ENCODE data around the gene GPR148. TPM values are rescaled to one million over a fixed set of nuclear protein-coding genes. Genes with fewer than 3 reads are reported as not detected.

The GPR148 gene
- total and polyA plus RNA-seq, 2 of the 8 experiments (the other 6 are each of a cell fraction or from before 2014, with no cell fraction given): 0.05 TPM; not detected in 1

DNA sequence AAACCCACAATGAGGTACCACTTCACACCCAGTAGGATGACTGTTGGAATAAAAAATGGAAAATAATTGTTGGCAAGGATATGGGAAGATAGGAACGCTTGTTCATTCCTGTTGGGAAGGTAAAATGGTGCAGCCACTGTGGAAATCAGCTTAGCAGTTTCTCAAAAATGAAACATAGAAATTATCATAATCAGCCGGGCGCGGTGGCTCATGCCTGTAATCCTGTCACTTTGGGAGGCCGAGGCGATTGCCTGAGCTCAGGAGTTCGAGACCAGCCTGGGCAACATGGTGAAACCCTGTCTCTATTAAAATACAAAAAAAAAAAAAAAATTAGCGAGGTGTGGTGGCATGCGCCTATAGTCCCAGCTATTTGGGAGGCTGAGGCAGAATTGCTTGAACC lies 49.9 kb downstream of the GPR148 start:
- H3K18ac ChIP-seq (ENCODE audit: extremely low read depth, low read length): no peak overlapping the region
- no peak overlapping the region for H3K27ac ChIP-seq (ENCODE audit: low read depth, low read length)
- H3K79me1 ChIP-seq (ENCODE audit: low read depth, low read length): no peaks in the 10 kb centered on the region
- no peak overlapping the region for H3K4ac ChIP-seq (replicated peaks; ENCODE audit: insufficient read length, low read depth, low read length)
- H2BK120ac ChIP-seq (replicated peaks; ENCODE audit: low read depth, low read length): no peak overlapping the region
- no peak overlapping the region for H2BK5ac ChIP-seq (ENCODE audit: low read depth, low read length)
- H2BK20ac ChIP-seq (ENCODE audit: low read length): no peak overlapping the region
- H2AK5ac ChIP-seq (ENCODE audit: low read depth, low read length): no peak overlapping the region
- DNase-seq (ENCODE audit: low read depth in 1 of 2, low spot score in 2 of 2): no peak
- no peak overlapping the region for H3K56ac ChIP-seq (replicated peaks; ENCODE audit: insufficient read length, low read depth, low read length)
- H3K36me3 ChIP-seq (ENCODE audit: control insufficient read depth in 2 of 4, insufficient read depth in 4 of 4, low read length in 3 of 4): no peaks in the 10 kb centered on the region
- no peak overlapping the region for H3K9ac ChIP-seq (replicated peaks in 1 of 4; ENCODE audit: extremely low read depth in 1 of 4, low read depth in 3 of 4, low read length in 3 of 4)
- no peaks in the 10 kb centered on the region for H3K4me1 ChIP-seq (replicated peaks in 1 of 4; ENCODE audit: control insufficient read depth in 3 of 4, insufficient read depth in 4 of 4, low read length in 3 of 4)
- no peaks in the 10 kb centered on the region for H4K20me1 ChIP-seq (replicated peaks in 1 of 2; ENCODE audit: control insufficient read depth in 1 of 2, insufficient read depth in 2 of 2, low read length in 2 of 2)
- H3K4me3 ChIP-seq (ENCODE audit: extremely low read depth in 1 of 4, insufficient read depth in 2 of 4, low read depth in 3 of 4, low read length in 4 of 4): no peak overlapping the region
- no peaks in the 10 kb centered on the region for H3K23me2 ChIP-seq (ENCODE audit: low read depth, low read length)
- FAIRE-seq: no peak
- H2BK12ac ChIP-seq (ENCODE audit: low read depth, low read length): no peak overlapping the region
- H3K4me2 ChIP-seq (ENCODE audit: insufficient read depth in 1 of 2, low read depth in 2 of 2, low read length in 2 of 2): no peak overlapping the region
- no peaks in the 10 kb centered on the region for H3K9me3 ChIP-seq (ENCODE audit: insufficient read depth in 2 of 2, low read depth in 1 of 2, low read length in 1 of 2)
- no peaks in the 10 kb centered on the region for H3K79me2 ChIP-seq (ENCODE audit: control insufficient read depth in 1 of 2, insufficient read depth in 2 of 2, low read length in 2 of 2)
- H4K91ac ChIP-seq (replicated peaks; ENCODE audit: insufficient read length, low read length): no peak overlapping the region
- H3K14ac ChIP-seq (ENCODE audit: insufficient read length): no peak overlapping the region
- H2AFZ ChIP-seq (ENCODE audit: low read length): no peak overlapping the region
- ChIA-PET CTCF (ENCODE audit: partially characterized antibody) (interaction anchor here (0.6 to 0.8 kb wide), 3 partner anchors 9 to 139 kb away, joined by 3 to 5 read pairs (median 3); no protein-coding TSS in a partner anchor), POLR2A (ENCODE audit: partially characterized antibody) (no interaction called here)
- H4K8ac ChIP-seq (ENCODE audit: extremely low read depth, insufficient read depth, low read length): no peak overlapping the region
- no peaks in the 10 kb centered on the region for H3K27me3 ChIP-seq (replicated peaks in 1 of 4; ENCODE audit: control insufficient read depth in 3 of 4, extremely low read depth in 1 of 4, insufficient read depth in 3 of 4, low read length in 3 of 4)
- no peak overlapping the region for H3K23ac ChIP-seq (ENCODE audit: insufficient read length)
- 97% methylated on average over 5 of the region's 9 CpGs; no CpG with 5 or more reads in 1 of the 2 experiments for WGBS, 2 experiments (ENCODE audit: extremely low coverage in 1 of 2, insufficient coverage in 1 of 2, insufficient read length in 1 of 2, insufficient replicate concordance in 2 of 2, low coverage in 1 of 2, low lambda C conversion rate in 2 of 2, missing lambda C conversion rate in 1 of 2)
- no peak overlapping the region for H4K5ac ChIP-seq (ENCODE audit: insufficient read length, low read depth, low read length)
- H2BK15ac ChIP-seq (ENCODE audit: low read length): no peak overlapping the region
- TF ChIP-seq, protein P1, sequence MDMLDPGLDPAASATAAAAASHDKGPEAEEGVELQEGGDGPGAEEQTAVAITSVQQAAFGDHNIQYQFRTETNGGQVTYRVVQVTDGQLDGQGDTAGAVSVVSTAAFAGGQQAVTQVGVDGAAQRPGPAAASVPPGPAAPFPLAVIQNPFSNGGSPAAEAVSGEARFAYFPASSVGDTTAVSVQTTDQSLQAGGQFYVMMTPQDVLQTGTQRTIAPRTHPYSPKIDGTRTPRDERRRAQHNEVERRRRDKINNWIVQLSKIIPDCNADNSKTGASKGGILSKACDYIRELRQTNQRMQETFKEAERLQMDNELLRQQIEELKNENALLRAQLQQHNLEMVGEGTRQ (IDR thresholded peaks at IDR 0.05; ENCODE audit: low read length): no peak
- TF ChIP-seq EZH2 (IDR thresholded peaks at IDR 0.05; ENCODE audit: low read depth, low read length, severe bottlenecking) (no peak), ASH2L (IDR thresholded peaks at IDR 0.05; ENCODE audit: low read length) (no peak), SAP30 (IDR thresholded peaks at IDR 0.05; ENCODE audit: insufficient read depth, insufficient replicate concordance, low read length) (no peak), RBBP5 (IDR thresholded peaks at IDR 0.05; ENCODE audit: borderline replicate concordance, low read depth, low read length) (no peak), KDM5A (IDR thresholded peaks at IDR 0.05; ENCODE audit: low read length) (no peak), SP2 (IDR thresholded peaks at IDR 0.05; ENCODE audit: low read length) (no peak), NANOG (IDR thresholded peaks at IDR 0.05; ENCODE audit: insufficient read depth, low read depth, low read length, poor library complexity, severe bottlenecking) (no peak), CTBP2 (IDR thresholded peaks at IDR 0.05; ENCODE audit: borderline replicate concordance, insufficient read depth, insufficient read length, low read length) (no peak)
- TF ChIP-seq, protein P2, sequence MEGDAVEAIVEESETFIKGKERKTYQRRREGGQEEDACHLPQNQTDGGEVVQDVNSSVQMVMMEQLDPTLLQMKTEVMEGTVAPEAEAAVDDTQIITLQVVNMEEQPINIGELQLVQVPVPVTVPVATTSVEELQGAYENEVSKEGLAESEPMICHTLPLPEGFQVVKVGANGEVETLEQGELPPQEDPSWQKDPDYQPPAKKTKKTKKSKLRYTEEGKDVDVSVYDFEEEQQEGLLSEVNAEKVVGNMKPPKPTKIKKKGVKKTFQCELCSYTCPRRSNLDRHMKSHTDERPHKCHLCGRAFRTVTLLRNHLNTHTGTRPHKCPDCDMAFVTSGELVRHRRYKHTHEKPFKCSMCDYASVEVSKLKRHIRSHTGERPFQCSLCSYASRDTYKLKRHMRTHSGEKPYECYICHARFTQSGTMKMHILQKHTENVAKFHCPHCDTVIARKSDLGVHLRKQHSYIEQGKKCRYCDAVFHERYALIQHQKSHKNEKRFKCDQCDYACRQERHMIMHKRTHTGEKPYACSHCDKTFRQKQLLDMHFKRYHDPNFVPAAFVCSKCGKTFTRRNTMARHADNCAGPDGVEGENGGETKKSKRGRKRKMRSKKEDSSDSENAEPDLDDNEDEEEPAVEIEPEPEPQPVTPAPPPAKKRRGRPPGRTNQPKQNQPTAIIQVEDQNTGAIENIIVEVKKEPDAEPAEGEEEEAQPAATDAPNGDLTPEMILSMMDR (IDR thresholded peaks at IDR 0.05; ENCODE audit: control extremely low read depth in 1 of 3, insufficient read depth in 1 of 3, low read depth in 1 of 3, low read length in 3 of 3): no peak

Measured in H1 (cell line).